WTC11 (cell line): ENCODE results near the gene GID4. TPM values are rescaled to one million over a fixed set of nuclear protein-coding genes. Genes with fewer than 3 reads are reported as not detected.

Source experiments
- ATAC-seq: fragments of 200-7000 bp; cut with Tn5 transposase; 2 replicates; pipeline ENCODE4 v1.10.0; 2021; ENCODE audit warnings: mild to moderate bottlenecking, moderate library complexity
- CTCF ChIA-PET: fragments of 300-600 bp; sonication (Branson Sonifier 250); formaldehyde crosslinking; loops from one replicate; lab custom pipeline; 2021; ENCODE audit warnings: antibody characterized with exemption; lab: Charles Lee
- POLR2A ChIA-PET: fragments of 350-600 bp; sonication (Branson Sonifier 250); formaldehyde crosslinking; loops from one replicate; lab custom pipeline; 2021; ENCODE audit warnings: antibody characterized with exemption; lab: Charles Lee
- DNase-seq: peaks from one replicate; pipeline ENCODE4 v3.0.0; 2021; ENCODE audit warnings: low spot score
- H3K27ac Mint-ChIP-seq: 2 replicates; pipeline ENCODE4 v1.8.0; 2021; ENCODE audit warnings: mixed read lengths
- H3K27me3 Mint-ChIP-seq: 2 replicates; pipeline ENCODE4 v1.8.0; 2021; ENCODE audit warnings: low read depth, mild to moderate bottlenecking, moderate library complexity, mixed read lengths
- H3K36me3 Mint-ChIP-seq: 2 replicates; pipeline ENCODE4 v1.8.0; 2021; ENCODE audit warnings: mixed read lengths
- H3K4me1 Mint-ChIP-seq: 2 replicates; pipeline ENCODE4 v1.8.0; 2022; ENCODE audit warnings: mixed read lengths
- H3K4me3 Mint-ChIP-seq: 2 replicates; pipeline ENCODE4 v1.8.0; 2021; ENCODE audit warnings: mild to moderate bottlenecking, moderate library complexity, mixed read lengths
- H3K9me3 Mint-ChIP-seq: 2 replicates; pipeline ENCODE4 v1.8.0; 2021; ENCODE audit warnings: mixed read lengths
- CREM ChIP-seq: sonication (generic); formaldehyde crosslinking; IDR thresholded peaks from 2 replicates; pipeline ENCODE4 v1.8.1; 2022; ENCODE audit warnings: mild to moderate bottlenecking, missing genetic modification reagents, moderate library complexity
- CTCF ChIP-seq: fragments of 200-600 bp; IDR thresholded peaks from 2 replicates; pipeline ENCODE4 v1.8.0; 2022; ENCODE audit warnings: antibody characterized with exemption
- ELF4 ChIP-seq: sonication (generic); formaldehyde crosslinking; IDR thresholded peaks from 2 replicates; pipeline ENCODE4 v1.8.1; 2022; ENCODE audit warnings: low read depth, mild to moderate bottlenecking, moderate library complexity, missing genetic modification reagents
- ERG ChIP-seq: fragments of 250-450 bp; sonication (Bioruptor Pico); IDR thresholded peaks from 2 replicates; pipeline ENCODE4 v1.8.0; 2021; ENCODE audit warnings: mild to moderate bottlenecking
- GRHL2 ChIP-seq: fragments of 250-450 bp; sonication (Bioruptor Pico); IDR thresholded peaks from 2 replicates; pipeline ENCODE4 v1.8.0; 2022; ENCODE audit warnings: mild to moderate bottlenecking, moderate library complexity; ENCODE audit not compliant: insufficient replicate concordance, severe bottlenecking
- JAZF1 ChIP-seq: fragments of 250-450 bp; sonication (Bioruptor Pico); IDR thresholded peaks from 2 replicates; pipeline ENCODE4 v1.9.0; 2021; ENCODE audit warnings: moderate library complexity, mild to moderate bottlenecking, inconsistent platforms
- JUN ChIP-seq: sonication (generic); formaldehyde crosslinking; IDR thresholded peaks from 2 replicates; pipeline ENCODE4 v1.8.0; 2023; ENCODE audit warnings: mild to moderate bottlenecking, missing genetic modification reagents
- MXD4 ChIP-seq: fragments of 250-450 bp; sonication (Bioruptor Pico); IDR thresholded peaks from 2 replicates; pipeline ENCODE4 v1.8.0; 2021; ENCODE audit warnings: mild to moderate bottlenecking, moderate library complexity, borderline replicate concordance
- NFE2L1 ChIP-seq: sonication (generic); formaldehyde crosslinking; IDR thresholded peaks from 2 replicates; pipeline ENCODE4 v1.8.1; 2023; ENCODE audit warnings: missing genetic modification reagents
- PRRX2 ChIP-seq: fragments of 250-450 bp; sonication (Bioruptor Pico); IDR thresholded peaks from 2 replicates; pipeline ENCODE4 v1.8.0; 2021; ENCODE audit warnings: mild to moderate bottlenecking
- SOX15 ChIP-seq: fragments of 250-450 bp; sonication (Bioruptor Pico); IDR thresholded peaks from 2 replicates; pipeline ENCODE4 v1.9.0; 2021; ENCODE audit warnings: mild to moderate bottlenecking
- SP1 ChIP-seq: sonication (generic); formaldehyde crosslinking; conservative IDR thresholded peaks from 2 replicates; pipeline ENCODE4 v1.8.1; 2022; ENCODE audit warnings: missing genetic modification reagents
- USF1 ChIP-seq: sonication (generic); formaldehyde crosslinking; IDR thresholded peaks from 2 replicates; pipeline ENCODE4 v1.8.0; 2022; ENCODE audit warnings: mild to moderate bottlenecking, missing genetic modification reagents
- ZMAT4 ChIP-seq: fragments of 250-450 bp; sonication (Bioruptor Pico); IDR thresholded peaks from 2 replicates; pipeline ENCODE4 v1.9.0; 2021; ENCODE audit warnings: mild to moderate bottlenecking
- ZNF219 ChIP-seq: sonication (generic); formaldehyde crosslinking; IDR thresholded peaks from 2 replicates; pipeline ENCODE4 v1.8.0; 2023; ENCODE audit warnings: missing genetic modification reagents, mild to moderate bottlenecking, borderline replicate concordance
- ZNF416 ChIP-seq: fragments of 250-450 bp; sonication (Bioruptor Pico); IDR thresholded peaks from 2 replicates; pipeline ENCODE4 v1.9.0; 2021; ENCODE audit warnings: mild to moderate bottlenecking, inconsistent platforms
- total RNA-seq: library from RNA; stranded (reverse); gene quantifications from 3 replicates; pipeline ENCODE4 v1.2.3, GENCODE V29; 2021
- TF ChIP-seq, protein P1 (sequence below): sonication (generic); formaldehyde crosslinking; IDR thresholded peaks from 2 replicates; pipeline ENCODE4 v1.8.0; 2022; ENCODE audit warnings: mild to moderate bottlenecking, missing genetic modification reagents
- TF ChIP-seq, protein P2 (sequence below): sonication (generic); formaldehyde crosslinking; IDR thresholded peaks from 2 replicates; pipeline ENCODE4 v1.8.0; 2023; ENCODE audit warnings: missing genetic modification reagents, mild to moderate bottlenecking, borderline replicate concordance
- TF ChIP-seq, protein P3 (sequence below): sonication (generic); formaldehyde crosslinking; IDR thresholded peaks from 2 replicates; pipeline ENCODE4 v1.8.1; 2022; ENCODE audit warnings: missing genetic modification reagents, borderline replicate concordance

GID4 gene
- total RNA-seq, 1 experiment from 2014 or later, result 16.0 TPM

GRCh38 chr17:18004884-18005305 lies 34.3 kb upstream of the GID4 start:
- peak; percentile 84 for ATAC-seq
- Mint-ChIP-seq H3K27ac (0 out of 2 replicates have a peak overlapping the region, but pooled peaks have one; percentile 63), H3K4me3 (no peak overlapping the region), H3K27me3 (no peaks in the 10 kb centered on the region), H3K36me3 (no peaks in the 10 kb centered on the region), H3K9me3 (no peaks in the 10 kb centered on the region), H3K4me1 (peaks cover 4% of the 10 kb centered on the region; the same call in 1 of the 2 replicates)
- POLR2A ChIA-PET, result no interaction called here
- no peak for TF ChIP-seq USF1 (CRISPR knock-in tag)
- TF ChIP-seq CTCF, result 0 out of 2 replicates have a peak, but pooled peaks have one; percentile 30
- TF ChIP-seq ERG (CRISPR knock-in tag), result no peak
- peak; percentile 47 for DNase-seq
- CTCF ChIA-PET, result interaction anchor here (0.7 to 4.7 kb wide), 12 partner anchors 10 to 117 kb away, joined by 3 to 50 read pairs (median 4); partner anchors contain the start of genes ATPAF2, DRC3, GID4 and TOM1L2

DNA sequence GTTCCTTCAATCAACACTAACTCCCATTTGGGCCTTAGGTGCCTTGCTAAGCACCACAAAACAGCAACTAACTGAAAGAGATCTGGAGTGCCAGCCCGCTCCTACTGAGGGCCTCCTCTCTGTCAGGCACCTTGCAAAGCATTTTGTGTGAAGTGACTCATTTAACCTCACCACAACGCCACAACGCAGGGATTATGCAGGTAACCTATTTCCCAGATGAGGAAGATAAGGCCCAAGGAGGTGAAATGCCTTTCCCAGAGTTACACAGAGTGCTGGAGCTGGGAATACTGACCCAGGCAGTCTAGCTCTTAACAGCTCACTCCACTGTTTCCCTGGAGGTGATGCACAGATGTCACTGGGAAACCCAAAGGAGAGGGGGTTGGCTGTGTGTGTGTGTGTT lies 33.7 kb upstream of the GID4 start:
- ChIA-PET CTCF (interaction anchor here (0.5 to 4.7 kb wide), 10 partner anchors 10 to 117 kb away, joined by 3 to 50 read pairs (median 4); partner anchors contain the start of genes ATPAF2, DRC3, GID4 and TOM1L2), POLR2A (no interaction called here)
- Mint-ChIP-seq H3K4me3 (no peak overlapping the region), H3K36me3 (no peaks in the 10 kb centered on the region), H3K4me1 (peaks cover 4% of the 10 kb centered on the region; the same call in 1 of the 2 replicates), H3K27me3 (no peaks in the 10 kb centered on the region), H3K9me3 (no peaks in the 10 kb centered on the region), H3K27ac (0 out of 2 replicates have a peak overlapping the region, but pooled peaks have one; percentile 63)
- ATAC-seq (no peak), DNase-seq (no peak)
- no peak for TF ChIP-seq PRRX2 (CRISPR knock-in tag)
- no peak for TF ChIP-seq SOX15 (CRISPR knock-in tag)
- TF ChIP-seq ZNF219 (CRISPR knock-in tag), result no peak

GRCh38 chr17:18006495-18007239 lies 32.5 kb upstream of the GID4 start:
- H3K27ac Mint-ChIP-seq, result peak overlapping the region; percentile 73; the same call in 1 of the 2 replicates
- no peaks in the 10 kb centered on the region for H3K27me3 Mint-ChIP-seq
- peak; percentile 32 for DNase-seq
- no peaks in the 10 kb centered on the region for H3K9me3 Mint-ChIP-seq
- peak; percentile 60 for ATAC-seq
- no peak overlapping the region; the same call in none of the 2 replicates for H3K4me3 Mint-ChIP-seq
- ChIA-PET POLR2A (no interaction called here), CTCF (interaction anchor here (1.1 to 4.7 kb wide), 7 partner anchors 11 to 194 kb away, joined by 3 to 50 read pairs (median 7); no protein-coding TSS in a partner anchor)
- H3K36me3 Mint-ChIP-seq, result no peaks in the 10 kb centered on the region
- peaks cover 4% of the 10 kb centered on the region; the same call in 1 of the 2 replicates for H3K4me1 Mint-ChIP-seq
- TF ChIP-seq JUN, result no peak
- TF ChIP-seq ZNF416 (CRISPR knock-in tag), result no peak
- TF ChIP-seq CREM (CRISPR knock-in tag), result no peak
- no peak for TF ChIP-seq ZMAT4 (CRISPR knock-in tag)
- TF ChIP-seq, protein P1, sequence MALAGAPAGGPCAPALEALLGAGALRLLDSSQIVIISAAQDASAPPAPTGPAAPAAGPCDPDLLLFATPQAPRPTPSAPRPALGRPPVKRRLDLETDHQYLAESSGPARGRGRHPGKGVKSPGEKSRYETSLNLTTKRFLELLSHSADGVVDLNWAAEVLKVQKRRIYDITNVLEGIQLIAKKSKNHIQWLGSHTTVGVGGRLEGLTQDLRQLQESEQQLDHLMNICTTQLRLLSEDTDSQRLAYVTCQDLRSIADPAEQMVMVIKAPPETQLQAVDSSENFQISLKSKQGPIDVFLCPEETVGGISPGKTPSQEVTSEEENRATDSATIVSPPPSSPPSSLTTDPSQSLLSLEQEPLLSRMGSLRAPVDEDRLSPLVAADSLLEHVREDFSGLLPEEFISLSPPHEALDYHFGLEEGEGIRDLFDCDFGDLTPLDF (CRISPR knock-in tag), result no peak
- TF ChIP-seq, protein P2, sequence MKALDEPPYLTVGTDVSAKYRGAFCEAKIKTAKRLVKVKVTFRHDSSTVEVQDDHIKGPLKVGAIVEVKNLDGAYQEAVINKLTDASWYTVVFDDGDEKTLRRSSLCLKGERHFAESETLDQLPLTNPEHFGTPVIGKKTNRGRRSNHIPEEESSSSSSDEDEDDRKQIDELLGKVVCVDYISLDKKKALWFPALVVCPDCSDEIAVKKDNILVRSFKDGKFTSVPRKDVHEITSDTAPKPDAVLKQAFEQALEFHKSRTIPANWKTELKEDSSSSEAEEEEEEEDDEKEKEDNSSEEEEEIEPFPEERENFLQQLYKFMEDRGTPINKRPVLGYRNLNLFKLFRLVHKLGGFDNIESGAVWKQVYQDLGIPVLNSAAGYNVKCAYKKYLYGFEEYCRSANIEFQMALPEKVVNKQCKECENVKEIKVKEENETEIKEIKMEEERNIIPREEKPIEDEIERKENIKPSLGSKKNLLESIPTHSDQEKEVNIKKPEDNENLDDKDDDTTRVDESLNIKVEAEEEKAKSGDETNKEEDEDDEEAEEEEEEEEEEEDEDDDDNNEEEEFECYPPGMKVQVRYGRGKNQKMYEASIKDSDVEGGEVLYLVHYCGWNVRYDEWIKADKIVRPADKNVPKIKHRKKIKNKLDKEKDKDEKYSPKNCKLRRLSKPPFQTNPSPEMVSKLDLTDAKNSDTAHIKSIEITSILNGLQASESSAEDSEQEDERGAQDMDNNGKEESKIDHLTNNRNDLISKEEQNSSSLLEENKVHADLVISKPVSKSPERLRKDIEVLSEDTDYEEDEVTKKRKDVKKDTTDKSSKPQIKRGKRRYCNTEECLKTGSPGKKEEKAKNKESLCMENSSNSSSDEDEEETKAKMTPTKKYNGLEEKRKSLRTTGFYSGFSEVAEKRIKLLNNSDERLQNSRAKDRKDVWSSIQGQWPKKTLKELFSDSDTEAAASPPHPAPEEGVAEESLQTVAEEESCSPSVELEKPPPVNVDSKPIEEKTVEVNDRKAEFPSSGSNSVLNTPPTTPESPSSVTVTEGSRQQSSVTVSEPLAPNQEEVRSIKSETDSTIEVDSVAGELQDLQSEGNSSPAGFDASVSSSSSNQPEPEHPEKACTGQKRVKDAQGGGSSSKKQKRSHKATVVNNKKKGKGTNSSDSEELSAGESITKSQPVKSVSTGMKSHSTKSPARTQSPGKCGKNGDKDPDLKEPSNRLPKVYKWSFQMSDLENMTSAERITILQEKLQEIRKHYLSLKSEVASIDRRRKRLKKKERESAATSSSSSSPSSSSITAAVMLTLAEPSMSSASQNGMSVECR, result no peak
- TF ChIP-seq JAZF1 (CRISPR knock-in tag), result no peak
- TF ChIP-seq, protein P3, sequence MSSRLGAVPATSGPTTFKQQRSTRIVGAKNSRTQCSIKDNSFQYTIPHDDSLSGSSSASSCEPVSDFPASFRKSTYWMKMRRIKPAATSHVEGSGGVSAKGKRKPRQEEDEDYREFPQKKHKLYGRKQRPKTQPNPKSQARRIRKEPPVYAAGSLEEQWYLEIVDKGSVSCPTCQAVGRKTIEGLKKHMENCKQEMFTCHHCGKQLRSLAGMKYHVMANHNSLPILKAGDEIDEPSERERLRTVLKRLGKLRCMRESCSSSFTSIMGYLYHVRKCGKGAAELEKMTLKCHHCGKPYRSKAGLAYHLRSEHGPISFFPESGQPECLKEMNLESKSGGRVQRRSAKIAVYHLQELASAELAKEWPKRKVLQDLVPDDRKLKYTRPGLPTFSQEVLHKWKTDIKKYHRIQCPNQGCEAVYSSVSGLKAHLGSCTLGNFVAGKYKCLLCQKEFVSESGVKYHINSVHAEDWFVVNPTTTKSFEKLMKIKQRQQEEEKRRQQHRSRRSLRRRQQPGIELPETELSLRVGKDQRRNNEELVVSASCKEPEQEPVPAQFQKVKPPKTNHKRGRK (CRISPR knock-in tag), result no peak
- no peak for TF ChIP-seq MXD4 (CRISPR knock-in tag)
- no peak for TF ChIP-seq GRHL2 (CRISPR knock-in tag)
- TF ChIP-seq ELF4, result no peak
- no peak for TF ChIP-seq SP1 (CRISPR knock-in tag)
- no peak for TF ChIP-seq NFE2L1 (CRISPR knock-in tag)
